WTC11 (cell line): ENCODE results near the gene ZNF407. TPM values are rescaled to one million over a fixed set of nuclear protein-coding genes. Genes with fewer than 3 reads are reported as not detected.
A peak's percentile ranks its signal among the peaks of the same experiment; 100 is the strongest.

Source experiments
- ATAC-seq: fragments of 200-7000 bp; cut with Tn5 transposase; 2 replicates; pipeline ENCODE4 v1.10.0; 2021; ENCODE audit warnings: mild to moderate bottlenecking, moderate library complexity
- CTCF ChIA-PET: fragments of 300-600 bp; sonication (Branson Sonifier 250); formaldehyde crosslinking; loops from one replicate; lab custom pipeline; 2021; ENCODE audit warnings: antibody characterized with exemption; lab: Charles Lee
- POLR2A ChIA-PET: fragments of 350-600 bp; sonication (Branson Sonifier 250); formaldehyde crosslinking; loops from one replicate; lab custom pipeline; 2021; ENCODE audit warnings: antibody characterized with exemption; lab: Charles Lee
- DNase-seq: peaks from one replicate; pipeline ENCODE4 v3.0.0; 2021; ENCODE audit warnings: low spot score
- H3K27ac Mint-ChIP-seq: 2 replicates; pipeline ENCODE4 v1.8.0; 2021; ENCODE audit warnings: mixed read lengths
- H3K27me3 Mint-ChIP-seq: 2 replicates; pipeline ENCODE4 v1.8.0; 2021; ENCODE audit warnings: low read depth, mild to moderate bottlenecking, moderate library complexity, mixed read lengths
- H3K36me3 Mint-ChIP-seq: 2 replicates; pipeline ENCODE4 v1.8.0; 2021; ENCODE audit warnings: mixed read lengths
- H3K4me1 Mint-ChIP-seq: 2 replicates; pipeline ENCODE4 v1.8.0; 2022; ENCODE audit warnings: mixed read lengths
- H3K4me3 Mint-ChIP-seq: 2 replicates; pipeline ENCODE4 v1.8.0; 2021; ENCODE audit warnings: mild to moderate bottlenecking, moderate library complexity, mixed read lengths
- H3K9me3 Mint-ChIP-seq: 2 replicates; pipeline ENCODE4 v1.8.0; 2021; ENCODE audit warnings: mixed read lengths
- CREM ChIP-seq: sonication (generic); formaldehyde crosslinking; IDR thresholded peaks from 2 replicates; pipeline ENCODE4 v1.8.1; 2022; ENCODE audit warnings: mild to moderate bottlenecking, missing genetic modification reagents, moderate library complexity
- FOXK1 ChIP-seq: sonication (generic); formaldehyde crosslinking; IDR thresholded peaks from 2 replicates; pipeline ENCODE4 v1.8.0; 2022; ENCODE audit warnings: mild to moderate bottlenecking, moderate library complexity, missing genetic modification reagents
- GTF2I ChIP-seq: fragments of 250-450 bp; sonication (Bioruptor Pico); conservative IDR thresholded peaks from 2 replicates; pipeline ENCODE4 v1.4.0; 2021; ENCODE audit warnings: mild to moderate bottlenecking
- MXD4 ChIP-seq: fragments of 250-450 bp; sonication (Bioruptor Pico); IDR thresholded peaks from 2 replicates; pipeline ENCODE4 v1.8.0; 2021; ENCODE audit warnings: mild to moderate bottlenecking, moderate library complexity, borderline replicate concordance
- MYBL2 ChIP-seq: sonication (generic); formaldehyde crosslinking; IDR thresholded peaks from 2 replicates; pipeline ENCODE4 v1.8.1; 2023; ENCODE audit warnings: mild to moderate bottlenecking, moderate library complexity, missing genetic modification reagents
- NFATC4 ChIP-seq: fragments of 250-450 bp; sonication (Bioruptor Pico); IDR thresholded peaks from 2 replicates; pipeline ENCODE4 v1.9.0; 2021; ENCODE audit warnings: mild to moderate bottlenecking
- NFE2L1 ChIP-seq: sonication (generic); formaldehyde crosslinking; IDR thresholded peaks from 2 replicates; pipeline ENCODE4 v1.8.1; 2023; ENCODE audit warnings: missing genetic modification reagents
- NR2C2 ChIP-seq: sonication (generic); formaldehyde crosslinking; IDR thresholded peaks from 2 replicates; pipeline ENCODE4 v1.8.0; 2022; ENCODE audit warnings: mild to moderate bottlenecking, missing genetic modification reagents
- SMAD3 ChIP-seq: sonication (generic); formaldehyde crosslinking; IDR thresholded peaks from 2 replicates; pipeline ENCODE4 v1.8.0; 2022; ENCODE audit warnings: missing genetic modification reagents, mild to moderate bottlenecking, borderline replicate concordance
- SP1 ChIP-seq: sonication (generic); formaldehyde crosslinking; conservative IDR thresholded peaks from 2 replicates; pipeline ENCODE4 v1.8.1; 2022; ENCODE audit warnings: missing genetic modification reagents
- TCF7 ChIP-seq: sonication (generic); formaldehyde crosslinking; IDR thresholded peaks from 2 replicates; pipeline ENCODE4 v1.8.0; 2022; ENCODE audit warnings: mild to moderate bottlenecking, low read depth, missing genetic modification reagents, moderate library complexity
- TEAD1 ChIP-seq: sonication (generic); formaldehyde crosslinking; IDR thresholded peaks from 2 replicates; pipeline ENCODE4 v1.8.0; 2022; ENCODE audit warnings: mild to moderate bottlenecking, missing genetic modification reagents
- ZNF317 ChIP-seq: sonication (generic); formaldehyde crosslinking; IDR thresholded peaks from 2 replicates; pipeline ENCODE4 v1.8.1; 2023; ENCODE audit warnings: low read depth, mild to moderate bottlenecking, moderate library complexity, missing genetic modification reagents, borderline replicate concordance
- total RNA-seq: library from RNA; stranded (reverse); gene quantifications from 3 replicates; pipeline ENCODE4 v1.2.3, GENCODE V29; 2021
- TF ChIP-seq, protein P1 (sequence below): sonication (generic); formaldehyde crosslinking; IDR thresholded peaks from 2 replicates; pipeline ENCODE4 v1.8.0; 2022; ENCODE audit warnings: mild to moderate bottlenecking, missing genetic modification reagents
- TF ChIP-seq, protein P2 (sequence below): fragments of 250-450 bp; sonication (Bioruptor Pico); IDR thresholded peaks from 2 replicates; pipeline ENCODE4 v1.9.0; 2021; ENCODE audit warnings: mild to moderate bottlenecking
- TF ChIP-seq, protein P3 (sequence below): sonication (generic); formaldehyde crosslinking; IDR thresholded peaks from 2 replicates; pipeline ENCODE4 v1.8.0; 2023; ENCODE audit warnings: missing genetic modification reagents
- TF ChIP-seq, protein P4 (sequence below): fragments of 250-450 bp; sonication (Bioruptor Pico); IDR thresholded peaks from 2 replicates; pipeline ENCODE4 v1.9.0; 2021; ENCODE audit warnings: mild to moderate bottlenecking, borderline replicate concordance
- TF ChIP-seq, protein P5 (sequence below): sonication (generic); formaldehyde crosslinking; IDR thresholded peaks from 2 replicates; pipeline ENCODE4 v1.8.1; 2022; ENCODE audit warnings: low read depth, missing genetic modification reagents, borderline replicate concordance

ZNF407 gene
- total RNA-seq, 1 experiment from 2014 or later, result 6.5 TPM

DNA sequence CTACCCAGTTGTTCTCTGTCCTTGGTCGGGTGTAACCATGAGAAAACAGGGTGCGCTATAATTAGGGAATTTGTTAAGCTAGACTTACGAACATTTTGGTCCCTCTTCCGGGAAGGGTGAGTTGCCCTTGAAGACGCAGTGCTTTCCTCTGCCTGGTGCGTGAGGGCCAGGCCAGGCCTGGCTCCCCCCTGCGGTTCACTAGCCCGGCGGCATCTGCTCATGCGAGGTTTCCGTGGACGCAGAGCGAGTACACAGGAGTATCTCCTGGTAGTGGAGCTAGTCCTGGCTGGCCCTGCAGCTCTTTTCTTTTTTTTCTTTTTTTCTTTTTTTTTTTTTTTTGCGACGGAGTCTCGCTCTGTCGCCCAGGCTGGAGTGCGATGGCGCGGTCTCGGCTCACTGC, 462.5 kb downstream of the ZNF407 start:
- no peaks in the 10 kb centered on the region for H3K9me3 Mint-ChIP-seq
- CTCF ChIA-PET, result interaction anchor here (0.6 to 1.0 kb wide), 3 partner anchors 28 to 195 kb away, joined by 3 read pairs; no protein-coding TSS in a partner anchor
- TF ChIP-seq, protein P1, sequence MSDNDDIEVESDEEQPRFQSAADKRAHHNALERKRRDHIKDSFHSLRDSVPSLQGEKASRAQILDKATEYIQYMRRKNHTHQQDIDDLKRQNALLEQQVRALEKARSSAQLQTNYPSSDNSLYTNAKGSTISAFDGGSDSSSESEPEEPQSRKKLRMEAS (CRISPR knock-in tag), result no peak
- TF ChIP-seq, protein P2, sequence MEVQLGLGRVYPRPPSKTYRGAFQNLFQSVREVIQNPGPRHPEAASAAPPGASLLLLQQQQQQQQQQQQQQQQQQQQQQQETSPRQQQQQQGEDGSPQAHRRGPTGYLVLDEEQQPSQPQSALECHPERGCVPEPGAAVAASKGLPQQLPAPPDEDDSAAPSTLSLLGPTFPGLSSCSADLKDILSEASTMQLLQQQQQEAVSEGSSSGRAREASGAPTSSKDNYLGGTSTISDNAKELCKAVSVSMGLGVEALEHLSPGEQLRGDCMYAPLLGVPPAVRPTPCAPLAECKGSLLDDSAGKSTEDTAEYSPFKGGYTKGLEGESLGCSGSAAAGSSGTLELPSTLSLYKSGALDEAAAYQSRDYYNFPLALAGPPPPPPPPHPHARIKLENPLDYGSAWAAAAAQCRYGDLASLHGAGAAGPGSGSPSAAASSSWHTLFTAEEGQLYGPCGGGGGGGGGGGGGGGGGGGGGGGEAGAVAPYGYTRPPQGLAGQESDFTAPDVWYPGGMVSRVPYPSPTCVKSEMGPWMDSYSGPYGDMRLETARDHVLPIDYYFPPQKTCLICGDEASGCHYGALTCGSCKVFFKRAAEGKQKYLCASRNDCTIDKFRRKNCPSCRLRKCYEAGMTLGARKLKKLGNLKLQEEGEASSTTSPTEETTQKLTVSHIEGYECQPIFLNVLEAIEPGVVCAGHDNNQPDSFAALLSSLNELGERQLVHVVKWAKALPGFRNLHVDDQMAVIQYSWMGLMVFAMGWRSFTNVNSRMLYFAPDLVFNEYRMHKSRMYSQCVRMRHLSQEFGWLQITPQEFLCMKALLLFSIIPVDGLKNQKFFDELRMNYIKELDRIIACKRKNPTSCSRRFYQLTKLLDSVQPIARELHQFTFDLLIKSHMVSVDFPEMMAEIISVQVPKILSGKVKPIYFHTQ (CRISPR knock-in tag), result no peak
- TF ChIP-seq GTF2I (CRISPR knock-in tag) (no peak), NFE2L1 (CRISPR knock-in tag) (no peak), TEAD1 (no peak), MXD4 (CRISPR knock-in tag) (no peak), CREM (no peak), FOXK1 (no peak), SP1 (CRISPR knock-in tag) (no peak), NR2C2 (CRISPR knock-in tag) (no peak), TCF7 (CRISPR knock-in tag) (no peak), SMAD3 (CRISPR knock-in tag) (no peak)
- TF ChIP-seq, protein P3, sequence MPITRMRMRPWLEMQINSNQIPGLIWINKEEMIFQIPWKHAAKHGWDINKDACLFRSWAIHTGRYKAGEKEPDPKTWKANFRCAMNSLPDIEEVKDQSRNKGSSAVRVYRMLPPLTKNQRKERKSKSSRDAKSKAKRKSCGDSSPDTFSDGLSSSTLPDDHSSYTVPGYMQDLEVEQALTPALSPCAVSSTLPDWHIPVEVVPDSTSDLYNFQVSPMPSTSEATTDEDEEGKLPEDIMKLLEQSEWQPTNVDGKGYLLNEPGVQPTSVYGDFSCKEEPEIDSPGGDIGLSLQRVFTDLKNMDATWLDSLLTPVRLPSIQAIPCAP, result no peak
- TF ChIP-seq, all 79 proteins: peak for 0
- POLR2A ChIA-PET, result interaction anchor here (0.7 kb wide), 1 partner anchor 1750 kb away, joined by 3 read pairs; no protein-coding TSS in a partner anchor
- Mint-ChIP-seq H3K36me3 (no peaks in the 10 kb centered on the region), H3K4me1 (peaks cover 7% of the 10 kb centered on the region; the same call in 1 of the 2 replicates), H3K4me3 (no peak overlapping the region), H3K27ac (no peak overlapping the region), H3K27me3 (no peaks in the 10 kb centered on the region)
- DNase-seq (no peak), ATAC-seq (0 out of 2 replicates have a peak, but pooled peaks have one; percentile 28)

DNA sequence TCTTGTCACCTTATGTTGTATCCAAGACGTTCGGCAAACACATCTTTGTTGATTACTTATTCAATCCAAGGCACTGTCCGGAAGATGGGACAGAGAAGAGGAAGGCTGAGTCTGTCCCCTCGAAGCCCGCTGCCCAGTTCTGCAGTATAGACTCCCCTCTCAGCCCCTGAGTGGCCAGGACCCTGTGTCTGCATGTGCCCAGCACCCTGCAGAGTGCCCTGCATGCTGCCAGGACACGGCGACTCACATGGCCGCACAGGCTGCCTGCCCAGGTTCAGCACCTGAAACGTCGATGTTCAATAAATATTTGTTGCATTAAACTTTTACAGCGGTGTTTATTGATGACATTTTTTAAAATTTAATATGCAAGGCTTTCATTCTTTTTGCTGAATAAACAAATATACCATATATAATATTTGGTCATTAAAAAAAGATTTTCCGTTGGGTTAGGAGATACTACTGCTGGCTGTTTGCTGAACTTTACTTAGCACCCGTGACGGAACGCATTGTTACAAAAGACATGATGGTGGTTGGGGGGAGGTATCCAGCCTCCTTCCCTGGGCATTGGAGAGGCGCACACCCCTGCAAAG, 464.7 kb downstream of the ZNF407 start:
- no peaks in the 10 kb centered on the region for H3K27me3 Mint-ChIP-seq
- no peaks in the 10 kb centered on the region for H3K36me3 Mint-ChIP-seq
- H3K9me3 Mint-ChIP-seq, result no peaks in the 10 kb centered on the region
- peaks cover 7% of the 10 kb centered on the region; the same call in 1 of the 2 replicates for H3K4me1 Mint-ChIP-seq
- no peak for TF ChIP-seq MYBL2
- TF ChIP-seq, protein P4, sequence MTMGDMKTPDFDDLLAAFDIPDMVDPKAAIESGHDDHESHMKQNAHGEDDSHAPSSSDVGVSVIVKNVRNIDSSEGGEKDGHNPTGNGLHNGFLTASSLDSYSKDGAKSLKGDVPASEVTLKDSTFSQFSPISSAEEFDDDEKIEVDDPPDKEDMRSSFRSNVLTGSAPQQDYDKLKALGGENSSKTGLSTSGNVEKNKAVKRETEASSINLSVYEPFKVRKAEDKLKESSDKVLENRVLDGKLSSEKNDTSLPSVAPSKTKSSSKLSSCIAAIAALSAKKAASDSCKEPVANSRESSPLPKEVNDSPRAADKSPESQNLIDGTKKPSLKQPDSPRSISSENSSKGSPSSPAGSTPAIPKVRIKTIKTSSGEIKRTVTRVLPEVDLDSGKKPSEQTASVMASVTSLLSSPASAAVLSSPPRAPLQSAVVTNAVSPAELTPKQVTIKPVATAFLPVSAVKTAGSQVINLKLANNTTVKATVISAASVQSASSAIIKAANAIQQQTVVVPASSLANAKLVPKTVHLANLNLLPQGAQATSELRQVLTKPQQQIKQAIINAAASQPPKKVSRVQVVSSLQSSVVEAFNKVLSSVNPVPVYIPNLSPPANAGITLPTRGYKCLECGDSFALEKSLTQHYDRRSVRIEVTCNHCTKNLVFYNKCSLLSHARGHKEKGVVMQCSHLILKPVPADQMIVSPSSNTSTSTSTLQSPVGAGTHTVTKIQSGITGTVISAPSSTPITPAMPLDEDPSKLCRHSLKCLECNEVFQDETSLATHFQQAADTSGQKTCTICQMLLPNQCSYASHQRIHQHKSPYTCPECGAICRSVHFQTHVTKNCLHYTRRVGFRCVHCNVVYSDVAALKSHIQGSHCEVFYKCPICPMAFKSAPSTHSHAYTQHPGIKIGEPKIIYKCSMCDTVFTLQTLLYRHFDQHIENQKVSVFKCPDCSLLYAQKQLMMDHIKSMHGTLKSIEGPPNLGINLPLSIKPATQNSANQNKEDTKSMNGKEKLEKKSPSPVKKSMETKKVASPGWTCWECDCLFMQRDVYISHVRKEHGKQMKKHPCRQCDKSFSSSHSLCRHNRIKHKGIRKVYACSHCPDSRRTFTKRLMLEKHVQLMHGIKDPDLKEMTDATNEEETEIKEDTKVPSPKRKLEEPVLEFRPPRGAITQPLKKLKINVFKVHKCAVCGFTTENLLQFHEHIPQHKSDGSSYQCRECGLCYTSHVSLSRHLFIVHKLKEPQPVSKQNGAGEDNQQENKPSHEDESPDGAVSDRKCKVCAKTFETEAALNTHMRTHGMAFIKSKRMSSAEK (CRISPR knock-in tag), result no peak
- H3K4me3 Mint-ChIP-seq, result no peak overlapping the region
- ChIA-PET CTCF (no interaction called here), POLR2A (no interaction called here)
- ATAC-seq (no peak), DNase-seq (no peak)
- H3K27ac Mint-ChIP-seq, result peak overlapping the region; percentile 64; the same call in 1 of the 2 replicates

DNA sequence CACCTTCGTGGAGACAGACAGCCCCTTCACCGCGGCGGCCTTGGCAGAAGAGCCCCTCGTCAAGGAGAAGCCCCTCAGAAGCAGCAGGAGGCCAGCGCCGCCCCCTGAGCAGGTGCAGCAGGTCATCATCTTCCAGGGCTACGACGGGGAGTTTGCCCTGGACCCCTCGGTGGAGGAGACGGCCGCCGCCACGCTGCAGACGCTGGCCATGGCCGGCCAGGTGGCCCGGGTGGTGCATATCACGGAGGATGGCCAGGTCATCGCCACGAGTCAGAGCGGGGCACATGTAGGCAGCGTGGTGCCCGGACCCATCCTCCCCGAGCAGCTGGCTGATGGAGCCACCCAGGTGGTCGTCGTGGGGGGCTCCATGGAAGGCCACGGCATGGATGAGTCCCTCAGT, 465.5 kb downstream of the ZNF407 start:
- TF ChIP-seq MYBL2, result no peak
- TF ChIP-seq, protein P5, sequence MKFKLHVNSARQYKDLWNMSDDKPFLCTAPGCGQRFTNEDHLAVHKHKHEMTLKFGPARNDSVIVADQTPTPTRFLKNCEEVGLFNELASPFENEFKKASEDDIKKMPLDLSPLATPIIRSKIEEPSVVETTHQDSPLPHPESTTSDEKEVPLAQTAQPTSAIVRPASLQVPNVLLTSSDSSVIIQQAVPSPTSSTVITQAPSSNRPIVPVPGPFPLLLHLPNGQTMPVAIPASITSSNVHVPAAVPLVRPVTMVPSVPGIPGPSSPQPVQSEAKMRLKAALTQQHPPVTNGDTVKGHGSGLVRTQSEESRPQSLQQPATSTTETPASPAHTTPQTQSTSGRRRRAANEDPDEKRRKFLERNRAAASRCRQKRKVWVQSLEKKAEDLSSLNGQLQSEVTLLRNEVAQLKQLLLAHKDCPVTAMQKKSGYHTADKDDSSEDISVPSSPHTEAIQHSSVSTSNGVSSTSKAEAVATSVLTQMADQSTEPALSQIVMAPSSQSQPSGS (CRISPR knock-in tag), result no peak
- no peak for TF ChIP-seq NFATC4 (CRISPR knock-in tag)
- no peak for TF ChIP-seq ZNF317 (CRISPR knock-in tag)
- no peak for DNase-seq
- ATAC-seq, result no peak
- Mint-ChIP-seq H3K36me3 (no peaks in the 10 kb centered on the region), H3K4me1 (peaks cover 7% of the 10 kb centered on the region; the same call in 1 of the 2 replicates), H3K4me3 (no peak overlapping the region), H3K9me3 (no peaks in the 10 kb centered on the region), H3K27ac (no peak overlapping the region), H3K27me3 (no peaks in the 10 kb centered on the region)
- ChIA-PET POLR2A (no interaction called here), CTCF (no interaction called here)
